Fibroblast of peridontal ligament (primary cell): ENCODE results near the gene PCDHGA1.

Experiments used
- DNase-seq: peaks from one replicate; pipeline ENCODE4 v3.0.0-alpha.2; 2010; ENCODE audit errors: extremely low read depth

Gene PCDHGA1

GRCh38 chr5:141529873-141530272, 199.6 kb downstream of the PCDHGA1 start:
- DNase-seq: no peak

DNA sequence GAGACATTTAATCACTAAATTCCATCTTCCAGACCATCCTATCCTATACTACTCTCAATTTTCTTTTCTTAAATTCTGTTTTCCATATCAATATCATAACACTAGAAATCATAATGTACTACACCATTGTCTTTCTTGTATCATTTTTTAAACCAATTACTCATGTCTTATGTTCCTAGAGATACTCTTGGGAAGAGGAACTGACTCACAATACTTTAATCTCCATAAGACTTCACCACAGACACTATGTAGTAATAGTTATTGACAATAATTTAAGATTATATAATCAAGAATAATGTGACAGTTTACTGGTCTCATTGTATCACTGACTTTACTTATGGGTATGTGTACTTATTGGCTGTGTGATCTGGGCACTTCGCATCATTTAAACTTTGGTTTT, 202.4 kb downstream of the PCDHGA1 start:
- DNase-seq: no peak

GRCh38 chr5:141533897-141534296, 203.6 kb downstream of the PCDHGA1 start:
- no peak for DNase-seq

- no peak for DNase-seq
Observed at GRCh38 chr5:141534492-141535213, 204.3 kb downstream of the PCDHGA1 start.

GRCh38 chr5:141543053-141543452, 212.7 kb downstream of the PCDHGA1 start:
- no peak for DNase-seq

GRCh38 chr5:141547488-141547887, 217.2 kb downstream of the PCDHGA1 start:
- DNase-seq: peak; percentile 62

DNA sequence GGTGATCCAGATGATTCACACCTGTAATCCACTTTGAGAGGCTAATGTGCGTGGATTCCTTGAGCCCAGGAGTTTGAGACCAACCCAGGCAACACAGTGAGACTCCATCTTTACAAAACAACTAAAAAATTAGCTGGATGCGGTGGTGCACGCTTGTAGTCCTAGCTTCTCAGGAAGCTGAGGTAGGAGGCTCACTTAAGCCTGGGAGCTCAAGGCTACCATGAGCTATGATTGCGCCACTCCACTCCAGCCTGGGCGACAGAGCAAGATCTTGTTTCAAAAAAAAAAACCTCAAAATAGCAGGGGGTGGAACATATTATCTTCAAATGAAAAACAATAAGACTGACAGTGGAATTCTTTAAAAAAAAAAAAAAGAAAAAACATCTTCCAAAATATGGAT, 217.6 kb downstream of the PCDHGA1 start:
- no peak for DNase-seq

- DNase-seq: peak; percentile 99
Observed at GRCh38 chr5:141557681-141558136, 227.4 kb downstream of the PCDHGA1 start.

GRCh38 chr5:141558150-141558549, 227.8 kb downstream of the PCDHGA1 start:
- DNase-seq: no peak

- DNase-seq: peak; percentile 59
Observed at GRCh38 chr5:141559461-141559860, 229.1 kb downstream of the PCDHGA1 start.

GRCh38 chr5:141560151-141560550, 229.8 kb downstream of the PCDHGA1 start:
- peak; percentile 29 for DNase-seq

DNA sequence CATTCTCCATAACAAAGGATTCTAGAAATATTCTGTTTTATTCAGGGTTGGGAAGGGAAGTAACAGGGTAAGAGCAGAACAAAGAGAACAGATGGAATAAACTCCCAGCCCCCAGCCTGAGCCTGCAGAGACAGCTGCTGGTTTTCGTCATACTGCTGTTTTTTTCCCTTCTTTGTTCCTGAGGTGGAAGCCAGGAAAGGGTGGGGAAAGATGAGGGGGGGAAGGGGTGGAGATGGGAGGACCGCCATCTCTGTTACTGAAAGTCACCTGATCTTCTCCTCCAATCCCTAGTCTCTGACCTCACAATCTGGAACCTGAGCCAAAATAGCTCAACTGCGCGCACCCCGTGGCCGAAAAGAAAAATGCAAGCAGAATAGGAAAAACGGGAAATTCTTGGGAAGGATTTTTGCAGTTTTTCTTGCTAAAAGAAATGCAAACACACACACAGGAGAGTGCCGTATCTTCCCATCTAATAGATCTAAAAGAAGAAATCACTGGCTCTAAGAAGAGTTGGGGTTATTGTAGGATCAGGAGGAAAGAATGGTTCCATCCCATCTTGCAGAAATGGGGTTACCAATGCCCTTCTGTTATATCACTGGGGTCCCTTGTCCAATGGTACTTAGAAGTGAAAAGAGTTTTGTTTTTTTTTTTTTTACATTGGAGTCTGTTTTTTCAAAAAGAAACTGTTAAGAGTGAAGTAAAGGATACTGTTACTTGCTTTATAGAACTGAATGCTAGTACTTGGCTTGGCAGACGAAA, 230.6 kb downstream of the PCDHGA1 start:
- DNase-seq: peak; percentile 99
